ENCODE data around the gene PTPN6.
A peak's percentile ranks its signal among the peaks of the same experiment; 100 is the strongest.

PTPN6 gene

DNA sequence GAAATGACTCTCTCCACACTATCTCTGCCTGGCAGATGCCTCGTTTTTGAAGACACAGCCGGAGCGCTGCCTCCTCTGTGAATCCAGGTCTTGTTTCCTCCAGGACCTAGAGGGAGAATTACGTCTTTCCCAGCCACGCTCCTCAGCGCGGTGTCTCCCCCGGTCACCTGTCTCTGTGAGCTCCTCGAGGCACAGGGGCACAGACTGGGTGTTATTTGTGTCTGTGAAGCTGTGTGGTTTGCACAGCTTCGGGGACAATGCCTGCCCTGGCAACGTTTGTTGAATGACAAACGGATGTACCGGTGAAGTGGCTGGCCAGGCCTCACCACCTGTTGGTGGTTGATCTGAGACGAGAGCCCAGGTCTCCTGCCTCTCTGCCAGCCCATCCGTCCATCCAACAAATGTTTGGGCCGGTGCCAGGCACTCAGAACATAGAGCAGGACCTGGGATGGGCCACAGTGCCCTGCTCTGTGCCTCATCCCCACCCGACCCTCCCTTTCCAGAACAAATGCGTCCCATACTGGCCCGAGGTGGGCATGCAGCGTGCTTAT, 6.1 kb downstream of the PTPN6 start:
- DNase-seq = no peak

DNA sequence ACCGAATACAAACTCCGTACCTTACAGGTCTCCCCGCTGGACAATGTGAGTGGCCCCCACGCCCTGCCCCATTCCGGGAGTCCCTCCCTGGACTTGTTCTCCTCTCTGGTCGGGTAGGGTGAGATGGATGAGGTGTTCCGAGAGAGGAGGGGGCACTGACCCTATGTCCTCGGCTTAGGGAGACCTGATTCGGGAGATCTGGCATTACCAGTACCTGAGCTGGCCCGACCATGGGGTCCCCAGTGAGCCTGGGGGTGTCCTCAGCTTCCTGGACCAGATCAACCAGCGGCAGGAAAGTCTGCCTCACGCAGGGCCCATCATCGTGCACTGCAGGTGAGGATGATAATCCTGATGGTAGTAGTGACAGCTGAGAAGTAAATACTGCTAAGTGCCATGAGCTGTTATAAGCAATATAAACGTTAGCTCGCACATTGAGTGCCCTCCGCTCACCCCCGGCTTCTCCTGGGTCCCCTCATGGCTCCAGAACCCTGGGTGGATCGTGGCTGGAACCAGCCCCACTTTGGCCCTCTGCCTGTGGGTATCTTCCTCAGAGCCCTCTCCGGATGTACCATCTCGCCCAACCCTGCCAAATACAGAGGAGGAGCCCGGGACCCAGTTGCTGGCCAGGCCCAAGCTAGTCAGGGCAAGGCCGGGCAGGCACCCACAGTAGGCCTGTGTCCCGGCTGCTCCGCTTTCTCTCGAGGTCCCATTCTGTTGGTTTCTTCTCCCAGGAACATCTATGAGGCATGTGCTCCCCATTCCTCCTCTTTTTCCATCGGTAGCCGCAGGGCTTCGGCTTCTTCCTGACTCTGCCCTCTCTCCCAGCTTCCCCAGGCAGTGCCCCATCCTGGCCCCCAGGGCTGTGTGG, 6.8 kb downstream of the PTPN6 start:
- no peak for DNase-seq

DNA sequence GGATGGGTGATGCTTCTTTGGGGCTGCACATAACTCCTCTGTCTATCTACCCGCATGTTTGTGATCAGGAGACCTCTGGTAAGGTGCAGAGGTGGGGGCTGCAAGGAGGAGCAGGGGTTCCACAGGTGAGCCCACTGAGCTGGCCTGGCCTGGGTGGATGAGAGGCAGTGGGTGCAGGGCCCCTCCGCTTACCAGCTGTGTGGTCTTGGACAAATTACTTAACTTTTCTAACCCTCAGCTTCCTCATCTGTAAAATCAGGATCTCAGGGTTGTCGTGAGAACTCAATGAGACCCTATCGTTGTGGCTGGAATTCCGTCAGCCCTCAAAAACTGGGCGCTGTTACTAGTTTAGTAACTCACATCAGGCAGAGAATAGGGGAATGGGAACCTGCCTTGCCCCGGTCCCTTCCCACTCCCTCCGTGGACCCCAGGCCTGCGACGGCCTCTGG, 7.5 kb downstream of the PTPN6 start:
- DNase-seq = no peak

DNA sequence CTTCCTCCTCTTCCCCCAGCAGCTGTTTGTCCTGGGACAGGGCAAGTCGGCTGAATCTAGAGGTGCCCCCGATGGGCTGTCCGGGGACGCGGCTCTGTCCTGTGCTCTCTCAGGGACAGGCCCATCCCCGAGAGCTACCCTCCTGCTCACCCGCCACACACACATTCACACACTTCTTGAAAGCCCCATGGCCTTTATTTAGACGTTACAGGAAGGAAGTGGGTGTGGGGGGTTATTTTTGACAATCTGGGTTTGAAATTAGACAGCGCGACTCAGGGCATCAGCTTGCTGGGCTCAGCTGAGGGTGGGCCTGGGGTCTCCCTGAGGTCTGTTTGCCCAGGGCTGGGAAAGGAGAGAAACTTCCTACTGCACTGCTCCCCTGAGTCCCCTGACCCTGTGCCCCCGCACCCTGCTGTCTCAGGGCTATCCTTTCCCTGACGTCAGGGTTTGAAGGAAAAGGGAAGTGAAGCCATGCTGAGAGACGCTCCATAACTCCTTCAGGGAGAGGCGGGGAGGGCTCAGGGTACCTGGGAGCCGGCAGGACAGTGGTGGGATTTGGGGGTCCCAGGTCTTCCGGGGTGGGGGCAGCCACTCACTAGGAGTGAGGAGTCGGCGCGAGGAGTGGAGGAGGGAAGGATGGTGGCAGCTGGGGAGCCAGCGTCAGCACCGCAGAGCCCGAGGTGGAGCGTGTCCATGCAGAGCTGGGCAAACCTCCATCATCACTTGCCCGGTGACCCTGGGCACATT, 8.1 kb downstream of the PTPN6 start:
- peak; percentile 77 for DNase-seq

DNA sequence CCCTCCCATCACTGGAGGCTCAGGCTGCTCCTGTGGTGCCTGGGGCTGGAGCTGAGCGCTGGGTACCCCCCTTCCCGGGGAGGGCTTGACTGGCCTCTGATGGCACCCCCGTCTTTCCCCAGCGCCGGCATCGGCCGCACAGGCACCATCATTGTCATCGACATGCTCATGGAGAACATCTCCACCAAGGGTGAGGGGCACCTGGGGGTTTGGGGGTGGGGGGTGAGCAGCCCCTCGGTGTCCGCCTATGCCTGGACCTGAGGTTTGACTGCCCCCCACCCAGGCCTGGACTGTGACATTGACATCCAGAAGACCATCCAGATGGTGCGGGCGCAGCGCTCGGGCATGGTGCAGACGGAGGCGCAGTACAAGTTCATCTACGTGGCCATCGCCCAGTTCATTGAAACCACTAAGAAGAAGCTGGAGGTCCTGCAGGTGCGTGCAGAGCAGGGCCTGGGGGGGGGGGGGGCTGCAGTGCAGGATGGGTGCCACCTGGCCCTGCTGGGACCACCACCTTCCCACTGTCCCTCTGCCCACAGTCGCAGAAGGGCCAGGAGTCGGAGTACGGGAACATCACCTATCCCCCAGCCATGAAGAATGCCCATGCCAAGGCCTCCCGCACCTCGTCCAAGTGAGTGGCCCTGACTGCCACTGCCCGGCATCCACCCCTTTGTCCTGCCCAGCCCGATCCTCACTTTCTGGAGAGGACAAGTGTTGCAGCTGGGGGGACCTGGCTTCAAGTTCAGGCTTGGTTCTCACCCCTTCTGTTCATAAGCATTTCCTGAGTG, 8.8 kb downstream of the PTPN6 start:
- no peak for DNase-seq

DNA sequence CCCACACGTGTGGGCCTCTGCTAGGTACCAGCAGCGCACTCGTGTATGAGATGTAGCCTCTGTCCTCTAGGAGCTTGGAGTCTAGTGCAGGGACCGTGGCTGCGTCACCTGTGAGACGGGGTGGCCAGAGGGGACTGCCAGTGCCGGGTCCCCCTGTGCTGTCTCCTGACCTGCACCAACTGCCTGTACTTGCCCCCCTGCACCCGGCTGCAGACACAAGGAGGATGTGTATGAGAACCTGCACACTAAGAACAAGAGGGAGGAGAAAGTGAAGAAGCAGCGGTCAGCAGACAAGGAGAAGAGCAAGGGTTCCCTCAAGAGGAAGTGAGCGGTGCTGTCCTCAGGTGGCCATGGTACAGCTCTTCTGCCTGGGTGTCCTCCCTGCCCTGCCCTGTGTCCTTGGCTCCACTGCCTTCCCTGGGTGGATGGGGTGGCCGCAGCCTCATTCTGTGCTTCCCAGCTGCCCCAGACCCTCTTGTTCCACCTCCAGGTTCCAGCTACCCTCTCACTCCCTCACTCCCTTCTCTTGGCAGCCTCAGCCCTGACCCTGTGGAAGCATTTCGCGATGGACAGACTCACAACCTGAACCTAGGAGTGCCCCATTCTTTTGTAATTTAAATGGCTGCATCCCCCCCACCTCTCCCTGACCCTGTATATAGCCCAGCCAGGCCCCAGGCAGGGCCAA, 9.6 kb downstream of the PTPN6 start:
- no peak for DNase-seq

DNA sequence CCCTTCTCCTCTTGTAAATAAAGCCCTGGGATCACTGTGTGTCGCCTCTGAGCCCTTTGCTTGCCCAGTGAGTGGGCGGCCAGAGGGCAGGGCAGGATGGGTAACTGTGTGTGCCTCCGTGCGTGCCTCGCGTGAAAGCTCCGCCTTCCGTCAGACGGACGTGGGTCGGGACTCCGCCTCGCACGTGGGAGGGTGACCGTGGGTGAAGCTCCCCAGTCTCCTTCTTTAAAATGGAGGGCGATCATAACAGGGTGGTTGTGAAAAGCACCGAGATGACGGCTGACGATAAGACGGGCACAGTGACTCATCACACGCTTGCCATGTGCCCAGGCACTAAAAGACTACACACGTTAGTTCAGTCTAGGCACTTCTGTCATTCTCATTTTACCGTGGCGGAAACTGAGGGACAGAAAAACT, 10.1 kb downstream of the PTPN6 start:
- DNase-seq = peak; percentile 86

DNA sequence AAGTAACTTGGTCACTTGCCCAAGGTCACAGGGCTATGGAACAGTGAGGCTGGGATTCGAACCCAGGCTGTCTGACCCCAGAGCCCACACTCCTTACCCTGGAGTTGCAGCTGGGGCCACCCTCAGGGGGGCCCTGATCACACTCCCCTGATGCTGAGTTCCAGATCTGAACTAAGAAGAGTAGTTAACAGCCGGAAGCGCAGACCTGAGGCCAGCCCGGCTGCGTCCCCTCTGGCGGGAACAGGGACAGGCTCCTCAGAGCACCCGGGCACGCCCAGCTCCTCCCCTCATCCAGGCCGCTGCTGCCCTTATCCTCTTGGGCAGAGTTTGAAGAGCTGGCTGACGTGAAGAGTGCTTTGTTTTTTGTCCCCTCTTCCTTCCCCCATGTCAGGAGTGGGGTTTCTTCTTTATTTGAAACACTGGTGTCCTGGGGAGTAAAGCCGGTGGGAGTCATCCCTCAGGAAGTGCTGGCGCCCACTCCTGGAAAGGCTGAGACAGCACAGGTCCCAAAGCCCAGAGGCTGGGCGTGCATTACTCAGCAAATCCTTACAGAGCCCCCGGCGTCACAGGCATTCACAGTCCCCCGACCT, 10.6 kb downstream of the PTPN6 start:
- no peak for DNase-seq

DNA sequence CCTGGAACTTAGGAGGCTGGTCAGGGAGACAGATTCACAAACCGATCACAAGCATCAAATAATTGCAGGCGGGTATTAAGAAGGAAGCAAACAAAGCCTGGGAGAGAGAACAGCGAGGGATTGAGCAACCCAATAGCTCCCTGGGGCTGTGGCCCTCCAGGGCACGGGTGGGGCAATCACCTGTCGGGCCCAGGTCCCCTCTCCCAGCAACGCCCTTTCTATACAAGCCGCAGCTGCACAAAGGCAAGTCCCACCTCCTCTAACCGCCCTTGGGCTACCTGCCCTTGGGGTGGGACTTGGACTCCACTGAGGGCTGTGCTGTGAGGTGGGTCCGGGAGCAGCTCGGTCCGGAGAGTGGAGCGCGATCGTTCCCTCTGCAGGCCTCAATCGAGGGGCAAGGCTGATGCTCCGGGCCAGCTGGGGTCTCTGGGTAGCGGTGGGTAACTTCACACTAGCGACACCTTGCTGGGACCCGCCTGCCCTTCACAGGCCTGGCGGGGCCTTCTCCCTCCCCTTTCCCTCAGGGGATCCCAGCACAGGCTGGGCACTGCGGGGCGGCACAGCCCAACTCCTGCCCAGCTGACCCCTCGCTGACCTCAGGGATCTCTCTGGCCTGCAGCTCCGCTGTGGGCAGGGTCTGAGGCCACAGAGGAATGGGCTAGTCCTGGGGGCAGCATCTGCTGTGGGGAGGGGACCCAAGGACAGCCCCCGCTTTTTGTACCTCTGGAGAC, 11.3 kb downstream of the PTPN6 start:
- no peak for DNase-seq

DNA sequence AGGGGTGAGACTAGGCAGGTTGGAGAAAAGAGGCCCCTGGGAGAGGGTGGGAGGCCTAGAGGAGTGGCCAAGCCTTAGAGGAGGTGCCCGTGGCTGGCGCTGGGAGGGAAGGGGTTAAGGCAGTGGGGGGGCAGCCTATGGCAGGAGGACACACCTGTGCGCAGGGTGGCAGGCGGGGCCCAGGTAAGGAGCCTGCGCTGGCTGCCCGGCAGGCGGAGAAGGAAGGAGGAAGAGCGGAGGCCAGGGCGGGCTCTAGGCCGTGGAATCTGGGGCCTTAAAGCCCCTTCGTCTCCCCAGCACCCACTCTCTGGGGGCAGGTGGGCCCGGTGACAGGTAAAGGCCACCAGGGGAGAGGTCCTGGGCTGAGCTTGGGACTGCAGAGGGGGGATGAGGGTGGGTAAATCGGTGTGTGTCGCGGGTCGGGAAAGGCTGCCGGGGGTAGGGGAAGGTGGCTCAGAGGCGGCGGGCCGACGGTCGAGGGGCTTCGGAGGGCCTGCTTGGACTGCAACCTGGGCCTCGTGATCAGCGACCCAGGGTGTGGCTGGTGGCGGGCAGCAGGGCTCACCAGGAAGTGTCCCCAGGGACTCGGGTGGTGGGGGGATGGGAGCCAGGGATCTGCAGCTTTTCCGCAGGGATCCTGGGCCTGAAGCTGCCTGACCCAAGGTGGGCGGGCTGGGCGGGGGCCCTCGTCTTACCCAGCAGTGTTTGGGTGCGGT, 12.0 kb downstream of the PTPN6 start:
- no peak for DNase-seq

DNA sequence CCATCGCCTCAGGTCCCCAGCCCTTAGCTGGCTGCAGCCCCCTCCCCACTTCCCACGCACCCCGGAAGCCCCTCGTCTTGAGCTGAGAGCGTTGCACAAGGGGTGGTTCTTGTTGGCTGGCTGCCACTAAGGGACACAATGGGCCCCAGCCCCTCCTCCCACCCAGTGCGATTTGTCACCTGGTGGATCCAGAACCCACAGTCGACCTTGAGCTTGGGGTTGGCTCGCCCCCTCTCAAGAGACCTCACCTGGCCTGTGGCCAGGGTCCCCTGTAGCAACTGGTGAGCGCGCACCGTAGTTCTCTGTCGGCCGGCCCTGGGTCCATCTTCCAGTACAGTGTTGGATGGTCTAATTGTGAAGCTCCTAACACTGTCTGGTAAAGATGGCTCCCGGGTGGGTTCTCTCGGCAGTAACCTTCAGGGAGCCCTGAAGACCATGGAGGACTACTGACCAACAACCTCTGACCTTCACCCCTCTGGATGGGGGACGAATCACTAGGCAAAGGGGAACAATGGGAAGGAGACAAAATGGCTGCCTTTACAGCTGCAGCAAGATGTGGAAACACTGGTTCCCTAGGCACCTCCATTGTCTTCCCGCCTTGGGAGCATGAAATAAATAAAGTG, 12.7 kb downstream of the PTPN6 start:
- no peak for DNase-seq

DNA sequence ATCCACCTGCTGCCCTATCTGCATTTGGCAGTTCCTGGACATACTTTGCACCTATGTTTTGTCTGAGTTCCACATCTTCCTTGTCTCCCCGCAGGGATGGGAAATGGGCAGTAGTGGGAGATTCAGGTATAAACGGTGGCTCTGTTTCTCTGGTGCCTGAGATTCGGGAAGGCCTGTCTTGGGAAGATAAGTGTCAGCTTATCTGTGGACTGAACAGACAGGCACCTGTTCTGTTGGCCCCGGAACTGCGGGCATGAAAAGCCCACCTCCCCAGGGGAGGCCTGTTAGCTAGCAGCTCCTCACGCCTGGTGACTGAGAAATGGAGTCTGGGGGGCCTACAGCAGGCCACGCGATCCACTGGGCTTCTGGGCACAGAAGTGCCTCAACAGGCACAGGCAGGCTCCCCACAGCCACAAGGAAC, 13.5 kb downstream of the PTPN6 start:
- no peak for DNase-seq

DNA sequence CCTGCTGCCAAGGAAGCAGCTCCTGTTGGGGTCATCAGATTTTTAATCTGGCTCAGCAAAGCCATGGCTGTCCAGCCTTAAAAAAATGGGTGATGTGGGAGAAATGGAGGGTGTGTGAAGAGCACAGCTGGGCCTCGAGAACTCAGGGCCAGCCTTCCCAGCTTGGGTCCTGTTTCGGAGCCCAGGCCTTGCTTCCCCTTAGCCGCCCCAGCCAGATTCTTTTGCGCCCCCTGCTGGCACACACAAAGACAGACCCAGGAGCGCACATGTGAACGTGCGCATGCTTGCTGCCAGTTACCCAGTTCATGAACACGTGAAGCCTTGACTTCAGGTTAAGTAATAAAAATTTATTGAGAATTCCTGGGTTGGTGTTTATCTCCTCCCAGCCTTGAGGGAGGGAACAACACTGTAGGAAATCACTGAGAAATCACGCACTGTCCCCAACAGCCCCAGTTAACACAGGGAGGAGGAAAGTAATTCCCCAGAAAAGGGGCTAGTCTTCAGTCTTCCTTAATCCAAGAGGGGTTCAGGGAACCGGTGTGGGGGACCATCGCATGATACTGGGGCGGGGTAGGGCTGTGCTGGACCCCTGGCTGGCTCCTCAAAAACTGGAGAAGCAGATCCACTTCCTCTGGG, 14.0 kb downstream of the PTPN6 start:
- DNase-seq = peak; percentile 86

DNA sequence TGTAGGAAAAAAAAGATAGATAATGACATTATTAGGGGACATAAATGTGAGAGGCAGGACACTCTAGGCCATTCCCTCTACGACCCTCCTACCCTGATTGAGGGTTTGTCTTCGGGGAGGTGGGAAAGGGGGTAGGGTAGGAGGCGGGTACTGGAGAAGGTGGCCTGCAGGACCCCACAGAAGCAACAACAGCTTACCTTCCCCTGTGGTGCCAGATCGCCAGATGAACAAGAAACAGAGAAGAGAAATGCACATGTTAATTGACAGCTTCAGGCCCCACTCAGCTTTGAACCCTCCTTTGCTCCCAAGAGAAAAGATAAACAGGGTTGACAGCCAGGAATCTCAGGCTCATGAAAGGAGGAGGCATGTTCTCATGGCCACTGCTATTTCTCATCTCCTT, 14.6 kb downstream of the PTPN6 start:
- DNase-seq = no peak

DNA sequence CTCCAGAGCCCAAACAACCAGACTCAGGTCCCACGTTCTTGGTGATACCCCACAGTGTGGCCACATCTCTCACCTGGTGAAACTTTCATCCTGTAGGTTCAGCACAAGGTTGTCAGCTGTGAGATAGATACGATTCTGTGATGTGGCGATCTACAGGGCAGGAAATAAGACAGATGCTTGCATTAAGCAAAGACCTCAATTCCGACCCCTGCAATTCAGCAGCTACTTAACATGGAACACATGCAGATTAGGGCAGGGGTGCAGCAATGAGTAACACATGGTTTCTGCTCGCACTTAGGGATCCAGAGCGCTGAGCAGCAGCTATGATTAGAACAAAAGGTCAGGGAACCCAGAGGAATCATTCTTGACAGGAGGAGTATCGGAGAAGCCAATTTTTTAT, 15.2 kb downstream of the PTPN6 start:
- DNase-seq = no peak

DNA sequence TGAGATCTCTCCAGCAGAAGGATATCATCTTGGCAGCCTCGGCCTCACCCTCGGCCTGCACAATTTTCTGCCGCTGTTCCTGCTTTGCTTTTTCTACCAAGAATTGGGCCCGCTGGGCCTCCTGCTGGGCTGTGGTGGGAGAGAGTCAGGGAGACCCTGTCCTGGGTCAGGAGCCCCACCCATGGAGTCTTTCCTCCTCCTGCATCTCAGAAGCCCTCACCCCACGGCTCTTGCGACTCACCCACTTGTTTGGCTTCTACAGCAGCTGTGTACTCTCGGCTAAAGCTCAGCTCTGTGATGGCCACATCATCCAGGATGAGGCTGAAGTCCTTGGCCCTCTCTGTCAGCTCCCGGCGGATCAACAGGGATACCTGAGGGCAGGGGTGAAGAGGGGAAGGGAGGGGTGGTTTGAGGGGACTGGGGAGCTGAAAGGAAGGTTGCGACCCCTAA, 16.5 kb downstream of the PTPN6 start:
- no peak for DNase-seq

DNA sequence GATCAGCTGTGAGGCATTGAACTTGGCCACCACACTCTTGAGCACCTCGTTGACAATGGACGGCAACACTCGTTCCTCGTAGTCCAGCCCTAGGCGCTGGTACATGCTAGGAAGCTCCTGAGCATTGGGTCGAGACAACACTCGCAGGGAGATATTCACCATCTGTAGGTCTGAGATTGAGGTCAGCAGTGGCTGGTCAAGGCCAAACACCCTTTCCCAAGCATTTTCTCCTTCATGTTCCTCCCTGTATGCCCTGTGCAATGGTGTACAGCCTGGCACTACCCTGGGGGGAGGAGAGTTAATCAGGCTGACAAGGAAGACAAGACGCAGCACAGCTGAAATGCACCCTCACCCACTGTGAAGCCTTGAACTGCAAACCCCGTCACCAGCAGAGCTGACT, 17.3 kb downstream of the PTPN6 start:
- no peak for DNase-seq

DNA sequence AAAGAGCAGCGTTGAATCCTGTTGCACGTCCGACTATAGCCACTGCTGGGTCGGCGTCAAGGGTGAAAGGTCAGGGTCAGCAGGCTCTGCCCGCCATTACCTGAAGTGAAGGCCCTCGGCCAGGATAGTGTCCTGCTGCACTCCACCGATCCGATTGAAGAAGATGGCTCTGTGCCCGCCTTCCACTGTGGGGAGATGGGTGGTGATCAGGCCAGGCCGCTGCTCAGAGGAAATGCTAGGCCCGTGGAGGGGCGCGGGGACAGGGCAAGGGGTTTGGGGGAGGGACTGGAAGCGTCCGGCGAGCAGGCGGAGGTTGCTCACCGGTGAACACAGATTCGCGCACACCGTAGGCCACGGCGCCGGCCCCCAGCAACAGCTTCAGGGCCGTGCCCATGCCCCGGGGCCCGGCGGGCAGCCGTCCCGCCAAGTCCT, 19.0 kb downstream of the PTPN6 start:
- no peak for DNase-seq

DNA sequence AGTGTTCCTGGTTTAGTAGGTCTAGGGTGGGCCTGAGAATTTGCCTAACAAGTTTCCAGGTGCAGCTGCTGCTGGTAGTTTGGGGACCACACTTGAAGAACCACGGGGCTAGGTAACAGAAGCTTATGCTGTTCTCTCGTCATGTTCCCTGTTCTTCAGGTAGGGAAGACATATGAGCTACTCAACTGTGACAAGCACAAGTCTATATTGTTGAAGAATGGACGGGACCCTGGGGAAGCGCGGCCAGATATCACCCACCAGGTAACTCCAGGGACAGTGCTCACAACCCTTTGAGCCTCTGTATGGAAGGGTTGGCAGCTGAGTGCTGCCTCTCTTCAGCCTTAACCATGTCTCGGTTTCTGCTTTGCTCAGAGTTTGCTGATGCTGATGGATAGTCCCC, 23.0 kb downstream of the PTPN6 start:
- DNase-seq = no peak
